Activated CD4-positive, alpha-beta T cell treated with anti-CD3 and anti-CD28 coated beads for 36 hours (primary cell): Measurements from ENCODE around the gene CNGB1. TPM values are rescaled to one million over a fixed set of nuclear protein-coding genes. Genes with fewer than 3 reads are reported as not detected.
A peak's percentile ranks its signal among the peaks of the same experiment; 100 is the strongest.

Experiments
- ATAC-seq: fragments of 200-7000 bp; cut with Tn5 transposase; one replicate; pipeline ENCODE4 v1.10.0; 2021; ENCODE audit warnings: mild to moderate bottlenecking, moderate library complexity
- CTCF ChIA-PET: fragments of 350-600 bp; sonication (Branson Sonifier 250); formaldehyde crosslinking; loops from one replicate; lab custom pipeline; 2021; ENCODE audit warnings: antibody characterized with exemption; lab: Charles Lee
- POLR2A ChIA-PET: fragments of 350-600 bp; sonication (Branson Sonifier 250); formaldehyde crosslinking; loops from one replicate; lab custom pipeline; 2021; ENCODE audit warnings: antibody characterized with exemption, inconsistent platforms; lab: Charles Lee
- DNase-seq: peaks from one replicate; pipeline ENCODE4 v3.0.0-alpha.2; 2020
- H3K27ac Mint-ChIP-seq: one replicate; pipeline ENCODE4 v1.8.0; 2021; ENCODE audit warnings: mixed read lengths
- H3K27me3 Mint-ChIP-seq: one replicate; pipeline ENCODE4 v1.8.0; 2021; ENCODE audit warnings: mixed read lengths
- H3K36me3 Mint-ChIP-seq: one replicate; pipeline ENCODE4 v1.8.0; 2021; ENCODE audit warnings: low read depth, mixed read lengths
- H3K4me1 Mint-ChIP-seq: one replicate; pipeline ENCODE4 v1.8.0; 2021; ENCODE audit warnings: mixed read lengths
- H3K4me3 Mint-ChIP-seq: one replicate; pipeline ENCODE4 v1.8.0; 2021; ENCODE audit warnings: mild to moderate bottlenecking, moderate library complexity, mixed read lengths
- H3K9me3 Mint-ChIP-seq: one replicate; pipeline ENCODE4 v1.8.0; 2021; ENCODE audit warnings: low read depth, mixed read lengths
- intact Hi-C, 2 experiments: fragments of 100-400 bp; cut with DNase I in 1 of 2; cut with micrococcal nuclease in 1 of 2; formaldehyde crosslinking; loops; one replicate each; pipeline versions ENCODE4 v1.14.2 to v1.15.1; 2022 to 2024; cut with DNase I, micrococcal nuclease
- total RNA-seq, 2 experiments: library from RNA; stranded (reverse); gene quantifications; one replicate each; pipeline ENCODE4 v1.2.3, GENCODE V29; 2021

Gene CNGB1
- total RNA-seq, 2 experiments from 2014 or later, result not detected

GRCh38 chr16:57915267-57915666 is 55.7 kb downstream of the CNGB1 start:
- Mint-ChIP-seq H3K9me3 (no peaks in the 10 kb centered on the region), H3K27me3 (peaks cover 3% of the 10 kb centered on the region), H3K4me1 (no peaks in the 10 kb centered on the region), H3K4me3 (no peak overlapping the region), H3K36me3 (no peaks in the 10 kb centered on the region), H3K27ac (no peak overlapping the region)
- ChIA-PET POLR2A (no interaction called here), CTCF (interaction anchor here (0.6 kb wide), 1 partner anchor 179 kb away, joined by 3 read pairs; no protein-coding TSS in a partner anchor)
- ATAC-seq (no peak), DNase-seq (no peak)
- intact Hi-C loops, result no loop called here

DNA sequence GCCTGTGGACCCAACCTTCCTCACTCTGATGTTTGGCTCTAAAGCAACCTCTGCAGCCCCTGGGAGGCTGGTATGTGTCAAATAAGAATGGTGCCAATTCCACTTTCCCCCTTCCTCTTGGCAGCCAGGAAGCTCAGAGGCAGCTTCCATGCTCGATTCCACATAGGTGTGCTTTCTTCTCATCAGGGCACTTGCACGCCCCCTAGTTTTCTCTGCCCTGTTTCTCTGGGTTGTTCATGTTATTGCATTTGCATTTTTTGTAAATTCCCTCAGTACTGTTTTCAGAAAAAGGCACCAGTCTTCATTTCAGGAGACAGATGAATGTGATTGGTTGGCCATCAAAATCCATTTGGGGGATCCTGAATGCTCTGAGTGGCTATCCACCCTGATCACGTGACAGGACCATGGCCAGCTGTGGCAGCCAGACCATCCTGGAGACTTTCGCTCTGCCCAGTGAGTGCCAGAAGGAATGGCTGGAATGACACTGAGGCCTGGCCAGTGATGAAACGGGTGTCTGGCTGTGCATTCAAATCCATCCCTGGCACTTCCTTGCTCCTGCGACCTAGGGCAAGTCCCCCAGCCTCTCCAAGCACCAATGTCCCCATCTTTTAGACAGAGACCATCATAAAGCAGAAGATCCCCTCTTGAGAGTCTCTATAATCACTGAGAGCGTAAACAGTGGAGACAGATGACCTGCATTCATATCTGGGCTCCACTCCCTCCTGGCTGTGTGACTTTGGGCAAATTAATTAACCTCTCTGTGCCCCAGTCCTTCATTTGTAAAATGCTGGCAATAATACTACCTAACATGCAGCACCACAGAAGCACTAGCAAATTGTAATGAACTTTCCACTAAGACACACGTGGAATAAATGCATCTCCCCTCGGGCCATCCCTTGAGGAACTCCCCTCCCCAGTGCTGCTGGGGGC is 56.4 kb downstream of the CNGB1 start:
- DNase-seq, result no peak
- no peak overlapping the region for H3K4me3 Mint-ChIP-seq
- H3K27me3 Mint-ChIP-seq, result peaks cover 3% of the 10 kb centered on the region
- H3K27ac Mint-ChIP-seq, result no peak overlapping the region
- H3K36me3 Mint-ChIP-seq, result no peaks in the 10 kb centered on the region
- ChIA-PET POLR2A (no interaction called here), CTCF (no interaction called here)
- no peaks in the 10 kb centered on the region for H3K4me1 Mint-ChIP-seq
- H3K9me3 Mint-ChIP-seq, result no peaks in the 10 kb centered on the region
- intact Hi-C loops, result no loop called here
- ATAC-seq, result no peak

DNA sequence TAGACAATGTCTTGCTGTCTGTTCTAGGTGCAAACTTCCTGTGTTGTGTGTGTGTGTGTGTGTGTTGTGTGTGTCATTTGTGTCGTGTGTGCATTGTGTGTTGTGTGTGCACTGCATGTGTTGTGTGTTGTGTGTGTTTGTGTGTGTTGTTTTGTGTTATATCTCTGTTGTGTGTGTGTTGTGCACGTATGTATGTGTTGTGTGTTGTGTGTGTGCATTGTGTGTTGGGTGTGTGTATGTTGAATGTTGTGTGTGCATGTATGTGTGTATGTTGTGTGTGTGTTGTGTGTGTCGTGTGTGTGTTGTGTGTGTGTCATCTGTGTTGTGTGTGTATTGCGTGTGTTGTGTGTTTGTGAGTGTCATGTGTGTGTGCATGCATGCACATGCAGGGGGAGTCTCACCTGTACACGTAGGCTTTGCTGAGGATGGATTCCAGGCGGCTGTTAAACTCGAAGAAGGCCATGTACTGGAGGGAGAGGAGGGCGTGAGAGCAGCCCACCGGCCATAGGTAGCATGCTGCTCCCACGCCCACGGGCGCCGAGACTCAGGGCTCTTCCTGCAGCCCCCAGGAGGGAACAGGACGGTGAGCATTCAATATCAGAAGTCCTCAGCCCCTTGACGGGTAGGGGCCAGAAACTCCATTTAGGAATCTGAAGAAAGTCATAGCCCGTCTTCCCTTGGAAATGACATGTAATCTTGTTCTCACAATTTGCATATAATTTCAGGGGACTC is 58.2 kb downstream of the CNGB1 start:
- Mint-ChIP-seq H3K9me3 (no peaks in the 10 kb centered on the region), H3K27me3 (peaks cover 3% of the 10 kb centered on the region), H3K36me3 (no peaks in the 10 kb centered on the region), H3K4me1 (no peaks in the 10 kb centered on the region), H3K4me3 (no peak overlapping the region), H3K27ac (no peak overlapping the region)
- intact Hi-C loops, result no loop called here
- ChIA-PET POLR2A (no interaction called here), CTCF (interaction anchor here (1.5 kb wide), 1 partner anchor 11 kb away, joined by 5 read pairs; no protein-coding TSS in a partner anchor)
- no peak for DNase-seq
- ATAC-seq, result no peak

- Mint-ChIP-seq H3K9me3 (no peaks in the 10 kb centered on the region), H3K36me3 (no peaks in the 10 kb centered on the region), H3K4me3 (no peak overlapping the region), H3K27ac (no peak overlapping the region), H3K27me3 (peaks cover 3% of the 10 kb centered on the region), H3K4me1 (no peaks in the 10 kb centered on the region)
- intact Hi-C loops, result no loop called here
- no peak for DNase-seq
- ChIA-PET CTCF (interaction anchor here (1.5 kb wide), 1 partner anchor 10 kb away, joined by 5 read pairs; no protein-coding TSS in a partner anchor), POLR2A (no interaction called here)
- ATAC-seq, result no peak
These were observed 59.2 kb downstream of the CNGB1 start for GRCh38 chr16:57911743-57912142.

- Mint-ChIP-seq H3K36me3 (no peaks in the 10 kb centered on the region), H3K4me1 (no peaks in the 10 kb centered on the region), H3K9me3 (no peaks in the 10 kb centered on the region), H3K4me3 (no peak overlapping the region), H3K27me3 (peaks cover 3% of the 10 kb centered on the region), H3K27ac (no peak overlapping the region)
- no peak for ATAC-seq
- no peak for DNase-seq
- POLR2A ChIA-PET, result no interaction called here
- CTCF ChIA-PET, result no interaction called here
- intact Hi-C loops, result no loop called here
These were observed 60.2 kb downstream of the CNGB1 start for GRCh38 chr16:57910696-57911095.

- no peak overlapping the region for H3K4me3 Mint-ChIP-seq
These were observed 62.4 kb downstream of the CNGB1 start for GRCh38 chr16:57908409-57908987.

DNA sequence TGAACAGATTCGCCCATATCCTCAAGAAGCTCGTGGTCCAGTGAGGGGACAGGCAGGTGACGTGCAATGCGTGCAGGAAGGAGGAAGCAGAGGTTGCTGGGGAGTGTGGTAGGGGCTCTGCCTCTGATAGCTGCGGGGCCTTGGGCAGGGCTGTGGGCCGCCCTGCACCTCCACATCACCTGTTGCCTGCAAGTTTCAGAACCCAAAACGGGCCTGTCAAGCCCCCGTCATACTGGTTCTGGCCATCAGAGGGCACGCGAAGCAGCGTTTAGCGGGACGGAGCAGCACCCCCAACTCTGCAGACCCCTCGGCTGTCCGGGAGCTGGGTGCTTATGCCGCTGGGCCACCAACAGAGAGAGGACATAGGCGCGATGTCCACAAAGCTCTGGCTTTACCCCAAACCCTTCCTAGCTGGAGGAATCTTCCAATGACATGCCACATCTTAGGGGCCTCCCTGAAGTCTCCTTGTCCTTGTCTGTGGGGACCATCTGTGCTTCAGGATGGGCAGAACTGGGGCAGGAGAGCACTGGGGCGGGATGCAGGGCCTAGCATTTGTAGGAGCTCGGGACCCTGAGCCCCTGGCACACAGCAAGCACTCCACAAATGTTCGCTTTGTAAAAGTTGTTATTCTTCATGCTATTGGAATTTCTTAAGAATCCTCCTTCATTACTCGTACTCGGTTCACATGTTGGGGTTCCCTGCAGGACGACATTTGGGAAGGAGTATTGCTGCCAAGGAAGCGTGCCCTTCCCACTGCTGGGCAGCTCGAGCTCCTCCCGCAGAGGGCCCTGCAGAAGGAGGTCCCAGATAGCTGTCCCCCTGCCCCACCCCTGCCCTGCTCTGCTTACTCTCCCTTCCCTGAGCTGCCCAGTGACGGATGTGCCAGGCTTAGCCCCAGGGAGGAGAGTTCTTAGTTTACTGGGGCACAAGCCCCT is 64.3 kb downstream of the CNGB1 start:
- Mint-ChIP-seq H3K27me3 (peaks cover 4% of the 10 kb centered on the region), H3K4me3 (no peak overlapping the region), H3K9me3 (no peaks in the 10 kb centered on the region), H3K4me1 (no peaks in the 10 kb centered on the region), H3K36me3 (no peaks in the 10 kb centered on the region), H3K27ac (no peak overlapping the region)
- DNase-seq, result peak; percentile 45
- ChIA-PET CTCF (interaction anchor here (0.6 to 2.3 kb wide), 15 partner anchors 15 to 682 kb away, joined by 3 to 7 read pairs (median 3); partner anchors contain the start of gene ZNF319), POLR2A (no interaction called here)
- peak; percentile 49 for ATAC-seq
- intact Hi-C loops, result no loop called here

More at GRCh38 chr16:57908409-57908987, 62.4 kb downstream of the CNGB1 start:
- no peak for DNase-seq
- no peak for ATAC-seq
- intact Hi-C loops, result no loop called here
- ChIA-PET CTCF (interaction anchor here (0.7 to 1.3 kb wide), 2 partner anchors 114 to 279 kb away, joined by 3 to 4 read pairs; no protein-coding TSS in a partner anchor), POLR2A (no interaction called here)
- H3K36me3 Mint-ChIP-seq, result no peaks in the 10 kb centered on the region
- H3K27me3 Mint-ChIP-seq, result peaks cover 3% of the 10 kb centered on the region
- H3K4me1 Mint-ChIP-seq, result no peaks in the 10 kb centered on the region
- H3K27ac Mint-ChIP-seq, result no peak overlapping the region
- no peaks in the 10 kb centered on the region for H3K9me3 Mint-ChIP-seq

DNA sequence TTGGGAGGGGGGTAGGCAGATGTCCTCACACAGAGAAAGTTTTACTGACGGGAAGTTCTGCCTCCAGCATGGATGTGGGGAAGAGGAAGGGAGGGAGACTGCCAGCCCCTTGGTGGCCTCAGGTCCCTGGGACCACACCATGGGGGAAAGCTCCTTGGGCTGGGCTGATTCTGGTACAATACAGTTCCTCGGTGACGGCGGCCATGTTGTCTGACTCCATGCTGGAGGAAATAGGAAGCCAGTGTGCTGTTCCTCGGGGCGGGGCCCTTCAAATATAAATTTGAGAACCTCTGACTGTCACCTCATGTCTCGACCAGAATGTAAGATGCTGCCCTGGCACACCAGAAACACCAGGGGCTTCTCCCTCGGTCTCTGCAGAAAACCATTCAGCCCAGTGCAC is 66.8 kb downstream of the CNGB1 start:
- H3K4me1 Mint-ChIP-seq, result no peaks in the 10 kb centered on the region
- POLR2A ChIA-PET, result no interaction called here

GRCh38 chr16:57903656-57904055 is 67.3 kb downstream of the CNGB1 start:
- H3K4me1 Mint-ChIP-seq, result no peaks in the 10 kb centered on the region
- H3K36me3 Mint-ChIP-seq, result no peaks in the 10 kb centered on the region
- peaks cover 8% of the 10 kb centered on the region for H3K27me3 Mint-ChIP-seq
- ChIA-PET CTCF (no interaction called here), POLR2A (no interaction called here)
- H3K9me3 Mint-ChIP-seq, result no peaks in the 10 kb centered on the region
- intact Hi-C loops, result no loop called here
- ATAC-seq, result no peak
- H3K4me3 Mint-ChIP-seq, result no peak overlapping the region
- DNase-seq, result no peak
- H3K27ac Mint-ChIP-seq, result no peak overlapping the region

More for the DNA sequence above, 66.8 kb downstream of the CNGB1 start:
- Mint-ChIP-seq H3K27me3 (peaks cover 8% of the 10 kb centered on the region), H3K9me3 (no peaks in the 10 kb centered on the region), H3K27ac (no peak overlapping the region), H3K4me3 (no peak overlapping the region), H3K36me3 (no peaks in the 10 kb centered on the region)
- ATAC-seq (no peak), DNase-seq (no peak)
- CTCF ChIA-PET, result interaction anchor here (0.6 kb wide), 1 partner anchor 18 kb away, joined by 3 read pairs; no protein-coding TSS in a partner anchor
- intact Hi-C loops, result no loop called here

DNA sequence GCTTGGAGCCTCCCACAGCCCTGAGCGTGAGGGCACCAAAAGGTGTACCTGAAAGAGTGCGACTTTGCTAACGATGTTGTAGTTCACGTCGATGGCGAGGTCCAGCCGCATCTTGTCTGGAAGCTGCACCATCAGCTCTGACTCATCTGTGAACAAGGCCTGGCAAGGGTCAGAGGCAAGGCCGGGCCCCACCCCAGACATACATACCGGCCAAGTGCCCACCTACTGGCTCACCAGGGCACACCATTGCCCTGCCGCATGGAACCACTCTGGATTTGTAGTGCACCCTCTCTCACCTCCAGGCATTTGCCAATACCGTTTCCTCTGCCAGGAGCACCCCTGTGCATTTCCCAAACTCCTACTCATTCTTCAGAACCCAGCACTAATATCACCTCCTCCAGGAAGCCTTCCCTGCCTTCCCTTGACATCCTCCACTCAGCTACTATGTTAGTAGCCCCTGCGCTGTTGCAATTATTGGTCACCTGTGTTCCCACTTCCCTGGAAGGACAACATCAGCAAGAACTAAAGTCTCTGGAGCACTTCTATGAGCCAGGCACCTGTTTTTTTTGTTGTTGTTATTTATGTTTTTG is 69.4 kb downstream of the CNGB1 start:
- H3K9me3 Mint-ChIP-seq, result no peaks in the 10 kb centered on the region
- H3K36me3 Mint-ChIP-seq, result no peaks in the 10 kb centered on the region
- CTCF ChIA-PET, result interaction anchor here (0.6 to 1.6 kb wide), 4 partner anchors 9 to 384 kb away, joined by 3 to 7 read pairs (median 4); no protein-coding TSS in a partner anchor
- POLR2A ChIA-PET, result no interaction called here
- no peak for DNase-seq
- peaks cover 8% of the 10 kb centered on the region for H3K27me3 Mint-ChIP-seq
- intact Hi-C loops, result no loop called here
- H3K4me3 Mint-ChIP-seq, result no peak overlapping the region
- H3K27ac Mint-ChIP-seq, result no peak overlapping the region
- ATAC-seq, result no peak
- H3K4me1 Mint-ChIP-seq, result no peaks in the 10 kb centered on the region
